NCI-H2029 (cell line): ENCODE measurements around the gene AGBL4.
A peak's percentile ranks its signal among the peaks of the same experiment; 100 is the strongest.

Experiments used
- DNase-seq: peaks from one replicate; lab custom pipeline; 2025; lab: John Stamatoyannopoulos, UW

AGBL4 gene

DNA sequence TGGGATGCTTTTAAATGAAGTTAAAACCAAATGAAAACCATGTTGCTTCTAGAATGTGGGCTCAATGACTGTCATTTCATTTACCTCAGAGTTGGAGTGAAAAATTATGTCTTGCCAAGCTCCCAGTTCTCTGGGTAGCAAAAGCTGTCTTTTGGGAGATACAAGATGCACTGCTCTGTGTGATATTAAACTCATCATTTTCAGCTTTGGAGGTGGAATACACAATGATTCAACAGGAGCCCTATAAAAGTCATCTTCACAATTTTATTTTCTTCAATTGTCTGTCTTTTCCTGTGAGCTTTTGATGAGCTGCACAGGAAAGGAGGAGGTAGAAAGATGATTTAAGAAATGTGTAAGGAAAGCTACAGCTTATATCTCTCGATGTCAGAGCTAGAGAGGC, 1431.4 kb downstream of the AGBL4 start:
- DNase-seq, result no peak

- no peak for DNase-seq
Observed at GRCh38 chr1:48591181-48591580, 1432.6 kb downstream of the AGBL4 start.

GRCh38 chr1:48588061-48588460, 1435.7 kb downstream of the AGBL4 start:
- DNase-seq, result no peak

GRCh38 chr1:48582408-48582807, 1441.3 kb downstream of the AGBL4 start:
- no peak for DNase-seq

GRCh38 chr1:48581270-48581669, 1442.5 kb downstream of the AGBL4 start:
- DNase-seq, result no peak

- no peak for DNase-seq
Observed at GRCh38 chr1:48576565-48576964, 1447.2 kb downstream of the AGBL4 start.

- peak; percentile 62 for DNase-seq
Observed at GRCh38 chr1:48572646-48573258, 1451.0 kb downstream of the AGBL4 start.

GRCh38 chr1:48572134-48572533, 1451.6 kb downstream of the AGBL4 start:
- DNase-seq, result no peak

DNA sequence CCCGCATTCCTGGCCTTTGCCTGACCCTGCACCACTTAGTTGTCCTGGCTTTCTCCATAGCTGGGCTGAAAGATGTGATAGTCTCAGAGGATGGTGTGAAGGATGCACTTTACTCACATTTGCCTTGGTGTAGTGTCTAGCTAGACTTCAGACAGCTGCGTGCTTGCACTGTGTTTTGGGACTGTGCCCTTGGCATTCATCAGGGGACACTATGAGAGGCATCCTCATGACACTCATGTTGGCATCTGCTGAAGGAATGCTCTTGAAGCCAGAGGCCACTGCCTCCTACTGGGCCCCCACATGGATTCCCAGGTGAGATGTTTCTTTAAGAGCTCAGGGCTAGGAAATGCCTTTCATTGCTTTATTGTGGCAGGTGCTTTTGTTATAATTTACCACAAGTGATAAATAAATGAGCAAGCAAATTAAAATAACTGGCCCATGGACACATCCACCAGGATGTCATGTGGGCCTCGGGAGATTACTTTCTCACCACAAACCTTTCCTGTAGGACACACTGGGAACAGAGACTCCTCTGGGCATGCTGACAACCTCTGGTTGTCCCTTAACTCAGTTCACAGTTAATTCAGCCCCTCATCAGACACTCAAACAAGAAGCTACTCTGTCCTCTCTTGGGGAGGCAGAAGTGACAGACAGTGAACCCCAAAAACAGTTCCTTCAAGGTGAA, 1452.3 kb downstream of the AGBL4 start:
- DNase-seq, result no peak

DNA sequence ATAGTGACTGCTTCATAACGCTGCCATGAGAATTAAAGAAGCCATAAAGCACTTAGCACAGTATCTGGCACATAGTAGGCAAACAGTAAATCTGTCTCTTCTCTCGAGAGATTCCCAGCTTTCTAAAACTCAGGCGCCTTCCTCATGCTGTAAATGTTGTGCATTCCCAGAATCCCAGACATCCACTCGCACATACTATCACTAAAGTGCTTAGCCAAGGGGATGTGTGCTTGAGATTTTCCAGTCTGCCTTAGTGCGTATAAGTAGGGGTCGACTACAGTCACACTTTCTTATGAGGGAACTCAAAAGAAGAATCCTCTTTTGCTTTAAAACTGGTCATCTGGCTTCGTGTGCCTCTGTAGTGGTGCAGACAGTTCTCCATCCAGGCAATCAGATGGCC, 1453.2 kb downstream of the AGBL4 start:
- DNase-seq, result no peak

DNA sequence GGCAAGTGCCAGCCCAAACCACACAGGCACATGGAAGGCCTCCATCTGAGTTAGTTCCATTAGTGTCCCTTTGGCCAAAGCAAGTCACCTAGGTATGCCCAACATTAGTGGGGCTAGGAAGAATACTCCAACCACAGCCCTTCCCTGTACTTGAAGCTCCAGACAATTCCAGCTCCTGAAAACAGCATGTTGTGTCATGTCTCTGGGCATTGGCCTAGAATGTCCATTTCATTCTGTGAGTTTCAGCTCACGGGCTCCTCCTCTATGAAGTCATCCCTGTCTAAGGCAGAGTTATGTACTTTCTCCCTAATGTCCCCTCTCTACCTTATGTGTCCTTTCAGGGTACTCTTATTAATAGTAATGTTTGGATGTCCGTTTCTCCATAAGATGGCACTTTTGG, 1455.3 kb downstream of the AGBL4 start:
- no peak for DNase-seq

GRCh38 chr1:48566492-48566891, 1457.3 kb downstream of the AGBL4 start:
- DNase-seq, result no peak

GRCh38 chr1:48563021-48563420, 1460.7 kb downstream of the AGBL4 start:
- no peak for DNase-seq

DNA sequence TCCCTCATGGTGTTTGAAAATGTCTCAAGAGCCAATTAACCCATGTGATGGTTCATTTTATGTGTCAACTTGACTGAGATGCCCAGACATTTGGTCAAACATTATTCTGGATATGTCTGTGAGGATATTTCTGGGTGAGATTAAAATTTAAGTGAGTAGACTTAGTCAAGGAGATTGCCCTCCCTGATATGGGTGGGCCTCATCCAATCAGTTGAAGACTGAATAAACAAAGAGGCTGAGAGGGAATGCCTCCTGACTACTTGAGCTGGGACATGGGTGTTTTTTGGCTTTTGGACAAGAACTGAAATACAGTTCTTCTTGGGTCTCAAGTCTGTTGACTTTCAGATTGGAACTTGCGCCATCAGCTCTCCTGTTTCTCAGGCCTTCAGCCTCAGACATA, 1462.3 kb downstream of the AGBL4 start:
- DNase-seq, result no peak

GRCh38 chr1:48560577-48560976, 1463.2 kb downstream of the AGBL4 start:
- DNase-seq, result no peak

DNA sequence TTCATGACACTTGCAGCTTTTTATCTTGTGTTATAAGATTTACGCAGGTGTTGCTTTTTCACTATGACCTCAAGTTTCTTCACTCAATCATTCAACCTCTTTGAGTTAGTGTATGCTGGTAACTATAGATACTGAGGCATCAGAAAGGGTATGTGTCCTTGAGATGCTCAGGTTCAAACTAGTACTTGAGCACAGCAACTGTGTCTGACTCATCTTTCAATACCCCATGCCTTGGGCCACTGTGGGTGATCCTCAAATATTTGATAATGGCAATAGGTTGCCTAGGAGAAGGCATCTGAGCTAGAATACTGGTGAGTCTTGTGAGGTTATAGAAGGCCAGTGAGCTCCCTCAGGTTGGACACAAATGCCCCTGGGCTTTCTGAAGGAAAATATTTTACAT, 1463.6 kb downstream of the AGBL4 start:
- no peak for DNase-seq

- no peak for DNase-seq
Observed at GRCh38 chr1:48558366-48558765, 1465.4 kb downstream of the AGBL4 start.

- no peak for DNase-seq
Observed at GRCh38 chr1:48556186-48556850, 1467.4 kb downstream of the AGBL4 start.

DNA sequence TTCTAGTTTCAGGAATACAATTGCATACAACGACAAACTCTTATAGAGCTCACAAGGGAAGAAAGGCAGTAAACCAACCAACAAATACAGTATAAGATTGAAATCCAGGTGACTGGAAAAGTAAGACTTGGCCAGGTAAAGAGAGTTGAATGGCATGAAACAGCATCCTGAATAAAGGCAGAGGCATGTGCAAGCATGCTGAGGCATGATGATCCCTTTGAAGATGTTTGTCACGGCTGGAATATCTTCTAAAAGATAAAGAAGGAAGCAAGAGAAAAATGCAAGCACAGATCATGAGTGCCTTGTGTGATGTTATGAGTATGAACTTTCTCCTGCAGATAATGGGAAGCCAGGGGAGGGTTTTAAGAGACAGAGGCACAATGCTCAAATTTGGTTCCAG, 1468.5 kb downstream of the AGBL4 start:
- DNase-seq, result no peak

- peak; percentile 44 for DNase-seq
Observed at GRCh38 chr1:48552903-48553606, 1470.7 kb downstream of the AGBL4 start.

DNA sequence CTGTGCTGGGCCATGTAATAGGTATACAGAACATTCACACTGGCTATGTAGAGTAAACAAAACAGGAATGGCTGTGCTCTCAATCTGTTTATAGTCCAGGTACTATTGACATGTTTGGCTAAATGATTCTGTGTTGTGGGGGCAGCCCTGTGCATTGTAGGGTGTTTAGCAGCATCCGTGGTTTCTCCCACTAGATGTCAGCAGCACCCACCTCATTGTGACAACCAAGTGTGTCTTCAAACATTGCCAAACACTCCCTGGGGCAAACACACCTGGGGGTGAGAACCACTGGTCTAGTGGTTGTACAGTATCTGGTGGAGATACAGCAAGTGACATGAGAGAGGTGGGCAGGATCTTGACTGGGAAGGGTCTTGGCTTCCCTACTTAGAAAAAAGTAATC, 1471.3 kb downstream of the AGBL4 start:
- DNase-seq, result peak; percentile 70

- no peak for DNase-seq
Observed at GRCh38 chr1:48548985-48549384, 1474.8 kb downstream of the AGBL4 start.
